Renal pelvis (tissue), 4 donors: ENCODE results near the gene TMEM126B. TPM values are rescaled to one million over a fixed set of nuclear protein-coding genes. Genes with fewer than 3 reads are reported as not detected.
"Not testable (repeated sequence)": the region's sequence is repeated elsewhere in the genome, so short reads cannot be mapped to it uniquely, and the experiment has no call there.

Source experiments
- DNase-seq: peaks from one replicate; pipeline ENCODE4 v3.0.0-alpha.2; 2013
- polyA plus RNA-seq, 3 donors: library from polyadenylated mRNA; unstranded; fragments of 120-200 nt; gene quantifications; one replicate each; pipeline ENCODE4 v1.2.1, GENCODE V29; 2013; ENCODE audit not compliant: insufficient read length in 3 of 3

Gene TMEM126B
- polyA plus RNA-seq, 3 donors = 54.3 to 61.5 (median 57.3) TPM

DNA sequence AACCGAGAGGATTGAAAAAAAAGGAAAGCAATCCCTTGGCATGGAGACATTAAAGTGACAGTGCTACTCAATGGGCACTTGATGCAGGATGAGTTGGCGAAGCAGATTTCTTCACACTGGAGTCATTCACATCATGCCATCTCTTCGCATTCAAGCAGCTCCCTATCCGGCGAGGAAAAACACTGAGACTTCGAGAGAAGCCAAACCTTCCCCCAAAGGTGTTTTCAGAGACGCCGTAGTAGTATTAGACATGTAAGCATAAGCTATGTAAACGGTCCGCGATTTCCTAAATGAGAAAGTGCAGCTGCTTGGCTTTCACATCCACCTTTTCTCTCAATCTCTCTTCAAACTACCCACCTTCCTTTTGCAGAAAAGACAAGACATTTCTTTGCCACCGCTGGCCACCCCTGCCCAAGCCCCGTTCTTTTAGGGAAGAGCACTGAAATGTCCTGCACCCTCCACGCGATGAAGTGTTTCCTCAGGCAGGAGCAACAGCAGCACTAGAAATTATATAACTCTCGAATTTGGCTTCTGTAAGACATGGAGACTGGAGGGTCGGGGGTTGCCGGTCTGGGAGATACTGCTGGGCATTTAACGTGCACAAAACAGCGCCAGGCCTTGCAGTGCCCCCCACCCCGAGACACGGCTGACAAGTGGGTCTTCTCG lies 928 bp upstream of the TMEM126B start, which contains the start of gene DLG2:
Gene DLG2, minus strand, starts transcription at position 13 of the 666 bp plus-strand sequence.
- peak; percentile 16 for DNase-seq

DNA sequence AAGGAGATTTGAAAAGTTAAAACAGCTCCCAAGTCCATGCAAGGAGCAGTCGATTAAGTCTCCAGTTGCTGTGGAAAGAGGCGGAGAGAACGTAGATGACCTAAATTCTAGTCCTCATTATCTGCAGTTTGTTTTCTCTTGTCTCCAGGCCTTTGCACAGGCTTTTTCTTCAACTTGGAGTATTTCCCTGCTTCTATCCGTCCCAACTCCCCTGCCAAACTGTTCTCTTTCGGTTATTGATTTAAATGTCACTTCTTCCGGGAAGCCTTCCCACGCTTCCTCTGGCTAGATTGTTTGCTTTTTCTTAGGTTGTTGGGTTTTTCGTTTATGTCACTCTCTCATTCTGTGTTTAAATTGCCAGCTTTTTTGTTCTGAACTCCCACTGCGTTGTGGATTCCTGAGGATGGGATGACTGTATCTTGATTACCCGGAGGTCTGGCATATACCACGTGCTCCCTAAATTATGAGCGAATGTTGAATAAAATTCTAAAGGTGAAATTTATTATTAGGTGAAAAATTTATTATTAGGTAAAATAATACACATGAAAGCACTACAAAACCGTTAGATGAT lies 463 bp downstream of the TMEM126B start:
- no peak for DNase-seq

DNA sequence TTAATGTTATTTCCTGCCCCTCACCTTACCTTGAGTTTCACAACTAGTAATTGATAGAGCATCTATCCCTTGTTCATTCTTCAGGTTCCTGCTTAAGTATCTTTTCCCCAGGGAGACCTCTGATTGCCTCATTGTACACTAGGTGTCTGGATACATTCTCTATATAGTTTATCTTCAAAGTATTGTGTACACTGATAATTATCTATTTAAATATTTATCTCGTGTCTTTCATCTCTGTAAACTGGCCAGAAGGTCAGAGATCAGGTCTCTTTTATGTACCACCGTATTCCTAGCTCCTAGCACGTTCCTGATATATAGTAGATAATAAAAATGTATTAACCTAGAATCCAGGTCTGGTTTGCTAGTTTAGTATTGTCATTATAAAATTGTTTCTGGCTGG lies 6.4 kb downstream of the TMEM126B start:
- no peak for DNase-seq

DNA sequence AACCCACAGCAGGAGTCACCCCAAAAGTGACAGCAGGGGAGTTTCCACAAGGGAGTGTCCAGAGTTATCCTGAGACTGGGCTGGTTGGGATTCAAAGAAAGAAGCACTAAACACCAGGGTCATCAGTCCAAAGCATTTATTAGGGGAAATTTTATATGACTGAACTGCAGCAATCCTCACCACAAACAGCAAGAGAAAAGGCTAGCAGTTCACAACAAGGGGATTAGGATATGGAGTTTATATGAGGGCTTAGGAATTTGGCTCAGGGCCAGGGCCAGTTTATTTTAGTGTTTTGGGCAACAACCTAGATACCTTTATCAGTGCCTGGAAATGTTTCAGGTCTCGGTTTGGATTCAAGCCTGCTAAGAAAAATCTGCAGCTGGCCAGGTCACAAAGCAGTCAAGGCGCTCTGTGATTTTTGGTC lies 14.8 kb downstream of the TMEM126B start:
- no peak for DNase-seq

DNA sequence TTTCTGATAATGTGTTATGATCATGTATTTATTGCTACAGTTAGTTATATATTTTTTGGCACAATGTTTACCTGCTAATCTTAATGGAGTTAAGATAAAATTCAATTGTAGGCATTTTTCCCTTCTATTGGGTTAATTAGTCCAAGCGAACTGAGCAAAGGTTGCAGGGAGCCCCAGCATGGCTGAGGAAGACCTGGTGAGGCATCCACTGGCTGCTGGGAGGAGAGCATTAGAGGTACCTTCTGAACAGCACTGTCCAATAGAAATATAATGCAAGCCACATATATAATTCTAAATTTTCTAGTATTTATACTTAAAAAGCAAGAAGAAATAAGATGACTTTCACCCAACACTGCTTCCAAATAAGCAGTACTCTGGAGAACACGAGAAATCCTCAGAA lies 18.7 kb downstream of the TMEM126B start:
- no peak for DNase-seq

DNA sequence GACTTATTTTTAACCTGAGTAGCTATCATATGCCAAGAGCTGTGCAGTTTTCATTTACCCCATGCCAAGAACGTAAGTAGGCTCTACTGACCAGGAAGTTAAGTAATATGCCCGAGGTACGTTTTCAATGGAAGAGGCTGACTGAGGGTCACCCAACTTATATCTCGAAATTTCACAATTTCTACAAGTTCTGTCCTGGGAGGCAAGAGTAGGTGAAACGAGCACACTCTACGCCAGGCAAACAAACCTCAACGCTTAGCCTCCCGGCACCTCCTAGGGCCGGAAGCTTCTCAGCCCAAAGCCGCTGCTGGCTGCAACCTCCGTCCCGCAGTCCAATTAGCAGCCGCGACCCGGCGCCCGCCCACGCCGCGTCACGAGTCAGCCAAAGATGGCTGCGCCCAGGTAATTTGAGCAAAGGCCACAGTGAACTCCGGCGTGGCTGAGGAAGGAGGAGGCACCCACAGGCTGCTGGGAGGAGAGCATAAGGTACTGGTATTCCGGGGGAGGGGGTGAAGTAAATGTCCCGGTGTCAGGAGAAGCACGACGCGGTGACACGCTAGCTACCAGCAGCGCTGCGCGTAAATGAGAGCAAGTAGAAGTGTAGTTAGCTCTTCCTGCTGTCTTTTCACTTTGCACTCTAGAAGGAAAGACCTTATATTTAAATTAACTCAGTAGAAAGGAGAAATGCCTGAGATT lies 19.4 kb downstream of the TMEM126B start, which contains the start of gene TMEM126A:
Gene TMEM126A, plus strand, starts transcription at position 364 of the 696 bp plus-strand sequence. CDS start 2,289 bp downstream, outside the sequence.
- peak; percentile 92 for DNase-seq

DNA sequence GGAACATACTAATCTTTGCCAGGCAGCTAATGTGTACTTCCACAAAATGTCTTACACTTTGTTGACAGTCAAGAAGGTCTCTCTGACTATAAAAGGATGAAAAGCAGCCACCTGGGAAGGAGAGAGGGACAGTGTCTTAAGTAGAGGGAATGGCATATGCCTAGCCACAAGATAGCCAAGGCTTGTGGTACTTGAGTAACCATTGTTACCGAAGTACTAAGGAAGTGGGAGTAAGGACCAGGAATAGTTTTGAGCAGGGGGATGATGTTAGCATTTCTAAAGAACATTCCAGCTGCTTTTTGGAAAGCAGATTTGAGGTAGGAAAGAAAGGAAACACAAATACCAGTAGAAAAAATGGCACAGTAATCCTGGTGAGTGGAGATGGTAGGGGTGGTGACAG lies 22.7 kb downstream of the TMEM126B start:
- no peak for DNase-seq

DNA sequence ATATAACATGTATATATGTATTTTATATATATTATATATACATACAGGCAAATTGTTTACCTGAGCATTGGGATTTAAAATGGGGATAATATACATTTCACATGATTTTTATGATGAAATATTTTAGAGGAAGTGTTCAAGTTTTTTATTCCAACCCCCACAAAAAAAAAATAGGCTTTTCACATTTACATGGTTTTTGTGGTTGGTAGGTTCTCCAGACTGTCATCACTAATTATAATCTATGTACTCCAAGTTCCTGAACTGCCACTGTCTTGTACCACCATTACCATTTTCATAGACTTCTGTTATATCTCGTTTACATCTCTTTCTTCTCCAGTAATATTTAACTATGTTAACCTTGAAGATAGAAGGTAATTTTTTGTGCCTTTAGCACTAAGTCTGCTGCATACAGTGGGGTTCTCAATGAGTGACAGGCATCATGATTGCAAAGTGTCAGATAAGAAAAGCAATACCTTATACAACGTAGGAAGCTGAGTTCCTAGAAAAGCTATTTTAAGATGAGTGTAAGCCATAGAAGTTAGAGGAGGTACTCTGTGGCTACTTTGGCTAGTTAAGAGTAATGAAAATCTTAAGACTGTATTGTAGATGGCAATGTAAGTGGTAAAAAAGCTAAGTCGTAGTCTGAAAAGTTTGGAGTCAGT lies 24.5 kb downstream of the TMEM126B start:
- DNase-seq = no peak

DNA sequence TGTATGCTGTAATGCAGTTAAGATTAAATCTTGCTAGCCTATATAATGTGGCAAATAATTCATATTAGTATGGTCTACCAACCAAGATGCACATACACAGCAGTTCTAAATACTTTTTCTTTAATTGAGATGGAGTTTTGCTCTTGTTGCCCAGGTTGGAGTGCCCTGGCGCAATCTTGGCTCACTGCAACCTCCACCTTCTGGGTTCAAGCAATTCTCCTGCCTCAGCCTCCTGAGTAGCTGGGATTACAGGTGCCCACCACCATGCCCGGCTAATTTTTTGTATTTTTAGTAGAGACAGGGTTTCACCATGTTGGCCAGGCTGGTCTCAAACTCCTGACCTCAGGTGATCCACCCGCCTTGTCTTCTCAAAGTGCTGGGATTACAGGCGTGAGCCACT lies 25.9 kb downstream of the TMEM126B start:
- DNase-seq = not testable (repeated sequence)

DNA sequence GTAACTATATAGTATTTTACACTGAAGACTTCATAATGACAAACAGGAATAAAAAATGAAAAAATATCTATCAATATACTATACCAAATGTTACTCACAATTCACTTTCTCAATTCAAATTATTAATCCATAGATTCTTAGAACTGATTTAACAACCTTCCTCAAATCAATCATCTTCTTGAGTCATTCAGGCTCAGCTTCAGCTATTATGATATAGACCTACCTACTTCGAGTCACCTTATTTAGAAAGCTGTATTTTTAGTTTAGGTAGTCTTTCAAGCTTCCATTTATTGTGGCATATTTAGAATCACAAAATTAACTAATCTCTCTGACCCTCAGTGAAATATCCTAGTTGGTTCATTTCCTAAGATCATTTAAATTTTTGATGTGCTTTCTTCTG lies 28.4 kb downstream of the TMEM126B start:
- no peak for DNase-seq

DNA sequence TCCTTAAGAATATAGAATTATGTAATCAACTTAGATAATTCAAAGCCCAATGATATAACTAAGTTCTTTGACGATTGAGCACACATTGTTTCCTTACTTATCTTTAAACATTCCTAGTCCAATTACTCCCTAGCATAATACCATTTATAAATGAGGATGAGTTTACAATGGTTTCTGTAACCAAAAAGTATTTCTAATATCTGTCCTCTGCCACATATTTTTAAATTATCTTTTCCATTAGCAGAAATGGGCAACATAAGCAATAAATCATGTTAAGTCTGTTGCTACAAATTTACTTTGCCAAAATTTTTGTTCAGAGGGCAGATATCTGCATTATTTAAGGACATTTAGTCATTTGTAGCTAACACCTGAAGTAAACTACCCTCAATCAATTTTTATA lies 29.8 kb downstream of the TMEM126B start:
- no peak for DNase-seq

DNA sequence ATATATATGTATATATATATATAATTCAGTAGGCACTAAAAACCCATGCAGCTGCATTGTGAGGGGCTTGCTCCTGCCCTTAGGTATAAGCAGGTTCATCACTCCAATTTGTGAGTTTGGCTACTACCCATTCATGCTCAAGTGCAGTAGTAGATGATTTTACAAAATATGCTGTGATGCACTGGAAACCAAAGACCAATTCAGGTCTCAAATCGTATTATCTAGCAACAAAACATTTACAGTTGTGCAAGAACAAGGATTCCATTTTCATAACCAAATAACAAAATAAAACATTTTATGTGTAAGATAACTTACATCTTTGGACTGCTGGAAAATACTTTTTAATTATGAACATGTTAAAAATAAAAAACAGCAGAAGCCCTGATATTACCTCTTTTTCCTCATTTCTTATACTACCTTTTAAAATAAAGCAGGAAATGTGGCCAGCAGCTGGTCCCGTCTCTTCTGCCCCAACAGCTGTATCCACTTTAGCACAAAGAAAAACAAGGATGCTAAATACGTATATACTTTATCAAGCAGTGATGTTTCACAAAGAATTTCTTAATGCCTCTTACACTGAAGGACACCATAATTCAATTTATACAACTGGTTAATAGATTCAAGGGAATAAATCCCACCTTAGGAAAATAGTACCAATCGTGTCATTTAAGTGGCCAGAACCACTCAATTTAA lies 33.7 kb downstream of the TMEM126B start:
- DNase-seq = no peak

DNA sequence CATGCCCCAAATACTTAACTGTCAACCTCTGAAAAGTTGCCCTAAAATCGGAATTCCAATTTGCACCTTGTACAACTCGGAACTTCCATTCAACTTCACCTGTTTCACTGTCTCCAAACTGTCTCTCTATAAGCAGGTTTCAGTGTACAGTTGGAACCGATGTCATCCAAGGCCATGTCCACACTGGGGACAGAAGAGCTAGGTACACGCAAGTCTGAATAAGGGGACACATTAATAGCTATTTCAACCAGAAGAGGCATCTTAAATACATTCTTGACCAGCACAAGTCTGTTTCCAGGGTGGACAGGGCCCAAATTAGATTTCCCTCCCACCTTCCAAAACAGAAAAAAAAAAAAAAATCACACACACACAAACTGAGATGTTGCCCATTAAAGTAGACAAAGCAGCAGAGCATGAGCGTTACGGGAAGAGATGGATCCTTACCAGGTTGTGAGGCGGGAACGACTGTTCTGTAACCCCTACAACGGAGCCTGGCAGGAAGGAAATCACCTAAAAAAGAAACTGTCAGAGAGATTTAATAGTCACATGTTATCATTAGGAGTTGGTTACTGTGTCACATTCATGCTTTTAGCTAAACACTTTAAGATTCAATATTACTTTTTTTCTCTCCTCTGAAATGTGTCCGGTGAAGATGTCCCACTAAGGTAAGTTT lies 34.8 kb downstream of the TMEM126B start:
- DNase-seq = no peak

DNA sequence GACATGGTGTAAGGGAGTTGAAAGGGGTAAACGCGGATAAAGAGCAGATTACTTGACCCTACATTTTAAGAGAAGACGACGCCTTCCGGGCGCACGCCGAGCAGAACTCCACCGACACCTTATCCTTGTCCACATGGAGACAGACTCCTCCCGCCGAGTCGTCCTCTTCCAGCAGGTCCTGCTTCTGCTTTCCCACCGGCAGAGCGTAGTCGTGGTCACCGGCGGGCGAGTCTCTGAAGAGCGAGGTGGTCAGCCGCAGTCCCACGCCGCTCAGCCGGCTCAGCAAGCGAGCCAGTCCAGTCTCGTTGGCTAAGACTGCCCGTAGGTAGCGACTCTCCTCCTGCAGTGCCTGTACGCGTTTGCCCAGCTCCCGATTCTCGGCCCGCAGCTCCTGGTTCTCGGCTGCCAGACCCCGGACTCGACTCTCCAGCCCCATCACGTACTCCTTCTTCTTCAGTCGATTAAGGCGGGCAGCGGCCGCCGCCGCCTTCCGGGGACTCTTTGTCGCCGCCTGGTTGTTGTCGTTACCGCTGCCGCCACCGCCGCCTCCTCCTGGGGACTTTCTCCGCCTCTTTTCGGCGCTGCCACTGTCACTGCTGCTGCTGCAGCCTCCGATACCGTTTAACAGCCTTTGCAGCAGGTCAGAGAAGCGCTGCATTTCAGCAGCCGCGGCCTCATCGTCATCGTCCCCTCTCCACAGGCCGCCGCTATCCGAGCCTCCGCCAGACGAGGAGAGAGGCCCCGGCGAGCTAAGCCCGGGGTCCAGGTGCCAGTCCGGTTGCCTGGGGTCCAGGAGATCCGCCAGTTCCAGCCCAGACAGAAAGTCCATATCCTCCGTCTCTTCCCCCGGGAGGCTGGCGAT lies 35.6 kb downstream of the TMEM126B start:
- peak; percentile 80 for DNase-seq

DNA sequence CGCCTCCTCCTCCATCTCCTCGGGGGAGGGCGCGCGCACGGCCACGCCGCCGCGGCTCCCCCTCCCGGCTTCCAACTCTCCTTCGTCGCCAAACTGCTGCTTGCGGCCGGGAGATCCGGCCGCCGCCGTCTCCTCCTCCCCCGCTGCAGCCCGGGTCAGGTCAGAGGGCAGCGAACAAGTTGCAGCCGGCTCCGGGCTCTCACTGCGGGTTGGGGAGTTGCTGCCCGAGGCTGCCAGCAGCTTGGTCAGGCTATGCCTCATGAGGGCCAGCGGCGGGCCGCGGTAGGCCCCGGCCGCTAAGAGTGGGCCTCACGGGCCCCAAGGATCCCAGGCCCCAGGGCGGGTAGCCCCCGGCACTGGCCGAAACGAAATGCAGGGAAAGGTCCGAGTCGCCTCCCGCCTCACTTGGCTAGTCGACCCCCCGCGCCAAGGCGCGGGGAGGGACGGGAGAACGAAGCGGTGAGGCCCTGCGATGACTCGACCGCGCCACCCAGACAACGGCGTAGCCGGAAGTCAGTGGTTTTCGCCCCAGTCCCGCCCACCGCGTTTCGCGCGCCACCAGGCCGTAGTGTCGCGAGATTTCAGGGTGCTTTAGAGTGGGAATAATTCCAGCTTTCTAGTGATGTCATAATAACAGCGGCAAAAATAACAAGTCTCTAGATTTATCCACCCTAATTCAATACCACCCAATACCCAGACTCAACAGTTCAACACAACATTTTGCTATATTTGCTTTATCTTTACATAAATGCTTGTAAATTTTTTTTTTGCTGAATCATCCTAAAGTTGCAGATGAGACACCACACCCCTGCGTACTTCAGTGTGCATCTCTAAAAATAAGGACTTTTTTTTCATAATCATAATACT lies 36.5 kb downstream of the TMEM126B start, which contains the start of gene CREBZF:
Gene CREBZF, minus strand, starts transcription at position 515 of the 867 bp plus-strand sequence. Its CDS starts 254 bp downstream, at position 261.
- DNase-seq = peak; percentile 96

DNA sequence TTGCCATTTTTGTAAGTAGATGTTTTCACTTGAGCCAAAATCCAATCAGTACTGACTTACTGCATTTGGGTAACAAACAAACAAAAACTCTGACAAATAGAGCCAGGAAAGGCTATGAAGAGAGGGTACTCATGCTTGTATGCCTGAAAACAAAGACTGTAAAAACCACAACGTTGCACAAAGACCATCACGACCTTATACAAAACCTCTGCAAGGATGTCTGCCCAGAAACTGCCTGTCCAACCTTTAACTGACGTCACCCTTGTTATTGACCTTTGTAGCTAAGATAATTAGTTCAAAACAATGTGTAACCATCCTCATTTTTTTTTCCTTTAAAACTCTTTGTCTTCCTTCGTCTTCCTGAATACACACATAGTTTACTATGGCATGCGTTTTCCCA lies 37.3 kb downstream of the TMEM126B start:
- no peak for DNase-seq

DNA sequence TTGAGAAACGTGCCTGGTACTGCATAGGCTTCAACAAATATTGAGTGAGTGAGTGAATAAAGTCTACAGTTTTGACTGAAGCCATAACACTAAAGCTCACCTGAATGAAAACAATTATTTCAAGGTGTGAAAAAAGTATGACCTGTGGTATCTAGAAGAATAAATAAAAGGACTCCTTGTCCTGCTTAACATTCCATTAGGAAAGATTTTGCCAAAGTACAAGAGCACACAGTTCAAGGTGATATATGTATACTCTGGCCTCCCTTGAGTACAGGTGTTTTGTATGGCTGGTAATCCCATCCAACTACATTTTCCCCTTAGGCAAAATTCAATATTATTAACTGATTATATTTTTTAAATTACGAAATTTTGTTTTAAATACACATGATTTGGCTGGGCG lies 38.3 kb downstream of the TMEM126B start:
- DNase-seq = no peak

DNA sequence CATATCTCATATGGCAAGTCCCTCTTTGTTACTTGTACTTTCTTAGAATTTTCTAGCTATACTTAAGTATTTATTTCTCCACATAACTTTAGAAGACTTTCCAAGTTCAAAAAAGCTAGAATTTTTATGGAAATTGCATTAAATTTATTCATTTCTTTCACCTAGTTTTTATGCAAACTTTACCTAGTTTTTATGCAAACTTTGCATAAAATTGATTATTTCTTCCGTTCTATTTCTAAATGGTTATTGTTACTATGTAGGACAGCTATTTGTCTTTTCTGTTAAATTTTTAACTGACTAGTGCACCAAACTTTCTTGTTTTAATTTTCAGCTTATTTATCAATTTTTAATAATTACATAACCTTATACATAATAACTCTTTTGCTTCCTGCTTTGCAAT lies 39.8 kb downstream of the TMEM126B start:
- DNase-seq = no peak
